HepG2 (cell line): ENCODE results near the gene SYCE3. TPM values are rescaled to one million over a fixed set of nuclear protein-coding genes. Genes with fewer than 3 reads are reported as not detected.

ENCODE experiments used
- CEBPZ ChIP-seq: IDR thresholded peaks from 2 replicates; pipeline ENCODE4 v1.6.1; 2012; ENCODE audit warnings: low read length, improper control_type of control experiment
- CERS6 ChIP-seq: sonication (generic); formaldehyde crosslinking; IDR thresholded peaks from 2 replicates; pipeline ENCODE4 v1.5.0; 2020; ENCODE audit warnings: missing genetic modification reagents
- CHD4 ChIP-seq: fragments of 200-600 bp; sonication (generic); IDR thresholded peaks from 2 replicates; pipeline ENCODE4 v1.7.0; 2017; ENCODE audit warnings: mild to moderate bottlenecking, low read length, borderline replicate concordance
- GTF2F1 ChIP-seq: fragments of 150-350 bp; IDR thresholded peaks from 2 replicates; pipeline ENCODE4 v1.6.1; 2014; ENCODE audit warnings: low read length
- KDM1A ChIP-seq: IDR thresholded peaks from 2 replicates; pipeline ENCODE4 v1.6.1; 2016; ENCODE audit warnings: missing compliant biosample characterization
- KLF6 ChIP-seq: IDR thresholded peaks from 2 replicates; pipeline ENCODE4 v1.8.0; 2016; ENCODE audit warnings: missing biosample characterization, missing genetic modification reagents
- MNT ChIP-seq: fragments of 450-650 bp; IDR thresholded peaks from 2 replicates; pipeline ENCODE4 v1.6.1; 2016
- MXD4 ChIP-seq: IDR thresholded peaks from 2 replicates; pipeline ENCODE4 v1.6.1; 2016; ENCODE audit warnings: mild to moderate bottlenecking, missing biosample characterization, missing genetic modification reagents
- MXI1 ChIP-seq: IDR thresholded peaks from 3 replicates; pipeline ENCODE4 v1.6.1; 2012; ENCODE audit warnings: low read depth, low read length, inconsistent platforms, borderline replicate concordance
- NR2F6 ChIP-seq, 2 experiments: IDR thresholded peaks; 2 replicates each; pipeline ENCODE4 v1.6.1; 2016; ENCODE audit warnings: antibody characterized with exemption in 1 of 2, mild to moderate bottlenecking in 1 of 2
- PBX3 ChIP-seq: sonication (generic); formaldehyde crosslinking; IDR thresholded peaks from 2 replicates; pipeline ENCODE4 v1.8.1; 2023; ENCODE audit warnings: missing genetic modification reagents, inconsistent platforms, borderline replicate concordance
- PTBP1 ChIP-seq: fragments of 200-400 bp; formaldehyde crosslinking; IDR thresholded peaks from 2 replicates; pipeline ENCODE4 v1.6.1; 2018; ENCODE audit warnings: low read length, low read depth; ENCODE audit not compliant: poor library complexity, severe bottlenecking
- RFX3 ChIP-seq: IDR thresholded peaks from 2 replicates; pipeline ENCODE4 v1.6.1; 2016; ENCODE audit warnings: missing biosample characterization, missing genetic modification reagents
- SMAD9 ChIP-seq: sonication (generic); formaldehyde crosslinking; IDR thresholded peaks from 2 replicates; pipeline ENCODE4 v1.5.1; 2020; ENCODE audit warnings: mild to moderate bottlenecking, missing genetic modification reagents
- ZC3H4 ChIP-seq: sonication (generic); formaldehyde crosslinking; IDR thresholded peaks from 2 replicates; pipeline ENCODE4 v1.4.0; 2020; ENCODE audit warnings: missing genetic modification reagents, borderline replicate concordance
- ZKSCAN5 ChIP-seq: sonication (generic); formaldehyde crosslinking; IDR thresholded peaks from 2 replicates; pipeline ENCODE4 v1.5.1; 2020; ENCODE audit warnings: mild to moderate bottlenecking, missing genetic modification reagents
- polyA plus RNA-seq, 8 experiments: library from polyadenylated mRNA; depleted of rRNA in 3 of 8; stranded (reverse) in 7 of 8; unstranded in 1 of 8; fragments of >200 nt; fragmentation: Illumina TruSeq in 4 of 8; extraction: Trizol in 4 of 8; gene quantifications; 2 replicates each; pipeline versions ENCODE4 v1.2.1 to v1.2.3, GENCODE V29; 2011 to 2016; ENCODE audit warnings: low read depth in 4 of 8, missing spikeins in 1 of 8, mixed read lengths in 1 of 8; ENCODE audit not compliant: insufficient read depth in 1 of 8
- total RNA-seq, 5 experiments: library from RNA; depleted of rRNA; stranded (reverse); fragments of >200 nt; fragmentation: Illumina TruSeq; extraction: Trizol; gene quantifications; 2 replicates each; pipeline ENCODE4 v1.2.3, GENCODE V29; 2016; ENCODE audit warnings: low read depth in 1 of 5
- TF ChIP-seq, protein P1 (sequence below): sonication (generic); formaldehyde crosslinking; IDR thresholded peaks from 2 replicates; pipeline ENCODE4 v1.8.0; 2022; ENCODE audit warnings: mild to moderate bottlenecking, missing genetic modification reagents; ENCODE audit not compliant: insufficient replicate concordance
- TF ChIP-seq, protein P2 (sequence below): sonication (generic); formaldehyde crosslinking; conservative IDR thresholded peaks from 2 replicates; pipeline ENCODE4 v1.8.0; 2022; ENCODE audit warnings: low read depth, missing genetic modification reagents

SYCE3 gene
- total and polyA plus RNA-seq, 2 of the 13 experiments (the other 11 are each of a cell fraction or from before 2014, with no cell fraction given) = not detected

GRCh38 chr22:50507991-50508884, 54.5 kb downstream of the SYCE3 start, which contains the start of gene NCAPH2 (continued):
- TF ChIP-seq PBX3 (CRISPR knock-in tag) (no peak), KLF6 (CRISPR knock-in tag) (0 out of 2 replicates have a peak, but pooled peaks have one; percentile 57), MXD4 (CRISPR knock-in tag) (peak; percentile 70; the same call in 1 of the 2 replicates), ZKSCAN5 (CRISPR knock-in tag) (no peak), MNT (peak; percentile 23; the same call in 1 of the 2 replicates), CERS6 (CRISPR knock-in tag) (no peak), MXI1 (peak; percentile 86; the same call in 1 of the 3 replicates), RFX3 (no peak), NR2F6 (IDR thresholded peaks at IDR 0.05) (no peak), NR2F6 (CRISPR knock-in tag; IDR thresholded peaks at IDR 0.05) (0 out of 2 replicates have a peak, but pooled peaks have one; percentile 11), KDM1A (CRISPR knock-in tag) (no peak), CHD4 (no peak), SMAD9 (no peak), GTF2F1 (no peak), CEBPZ (no peak), PTBP1 (no peak), ZC3H4 (CRISPR knock-in tag) (no peak)
- TF ChIP-seq, protein P1, sequence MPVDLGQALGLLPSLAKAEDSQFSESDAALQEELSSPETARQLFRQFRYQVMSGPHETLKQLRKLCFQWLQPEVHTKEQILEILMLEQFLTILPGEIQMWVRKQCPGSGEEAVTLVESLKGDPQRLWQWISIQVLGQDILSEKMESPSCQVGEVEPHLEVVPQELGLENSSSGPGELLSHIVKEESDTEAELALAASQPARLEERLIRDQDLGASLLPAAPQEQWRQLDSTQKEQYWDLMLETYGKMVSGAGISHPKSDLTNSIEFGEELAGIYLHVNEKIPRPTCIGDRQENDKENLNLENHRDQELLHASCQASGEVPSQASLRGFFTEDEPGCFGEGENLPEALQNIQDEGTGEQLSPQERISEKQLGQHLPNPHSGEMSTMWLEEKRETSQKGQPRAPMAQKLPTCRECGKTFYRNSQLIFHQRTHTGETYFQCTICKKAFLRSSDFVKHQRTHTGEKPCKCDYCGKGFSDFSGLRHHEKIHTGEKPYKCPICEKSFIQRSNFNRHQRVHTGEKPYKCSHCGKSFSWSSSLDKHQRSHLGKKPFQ (CRISPR knock-in tag) = no peak
- TF ChIP-seq, protein P2, sequence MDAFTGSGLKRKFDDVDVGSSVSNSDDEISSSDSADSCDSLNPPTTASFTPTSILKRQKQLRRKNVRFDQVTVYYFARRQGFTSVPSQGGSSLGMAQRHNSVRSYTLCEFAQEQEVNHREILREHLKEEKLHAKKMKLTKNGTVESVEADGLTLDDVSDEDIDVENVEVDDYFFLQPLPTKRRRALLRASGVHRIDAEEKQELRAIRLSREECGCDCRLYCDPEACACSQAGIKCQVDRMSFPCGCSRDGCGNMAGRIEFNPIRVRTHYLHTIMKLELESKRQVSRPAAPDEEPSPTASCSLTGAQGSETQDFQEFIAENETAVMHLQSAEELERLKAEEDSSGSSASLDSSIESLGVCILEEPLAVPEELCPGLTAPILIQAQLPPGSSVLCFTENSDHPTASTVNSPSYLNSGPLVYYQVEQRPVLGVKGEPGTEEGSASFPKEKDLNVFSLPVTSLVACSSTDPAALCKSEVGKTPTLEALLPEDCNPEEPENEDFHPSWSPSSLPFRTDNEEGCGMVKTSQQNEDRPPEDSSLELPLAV (CRISPR knock-in tag) = 0 out of 2 replicates have a peak, but pooled peaks have one; percentile 50
